Fibroblast of lung (primary cell): ENCODE measurements around the gene IL20RA. TPM values are rescaled to one million over a fixed set of nuclear protein-coding genes. Genes with fewer than 3 reads are reported as not detected.

Source experiments
- DNase-seq, 2 donors: peaks; one replicate each; pipeline versions ENCODE4 v3.0.0 to v3.0.0-alpha.2; 2010; ENCODE audit warnings: low read depth in 2 of 2
- H2AFZ ChIP-seq: 2 replicates; pipeline ENCODE4 v1.5.1; 2012; ENCODE audit warnings: low read length, control low read depth, inconsistent platforms
- H3K27ac ChIP-seq: 2 replicates; pipeline ENCODE4 v1.5.1; 2011; ENCODE audit warnings: low read length, control low read depth; ENCODE audit not compliant: insufficient read depth
- H3K27me3 ChIP-seq: 2 replicates; pipeline ENCODE4 v1.5.1; 2011; ENCODE audit warnings: mild to moderate bottlenecking, low read length; ENCODE audit not compliant: control insufficient read depth, insufficient read depth
- H3K36me3 ChIP-seq: 2 replicates; pipeline ENCODE4 v1.5.1; 2011; ENCODE audit warnings: low read length; ENCODE audit not compliant: control insufficient read depth, insufficient read depth
- H3K4me1 ChIP-seq: 2 replicates; pipeline ENCODE4 v1.5.1; 2011; ENCODE audit warnings: low read length; ENCODE audit not compliant: control insufficient read depth, insufficient read depth; ENCODE audit errors: extremely low read depth
- H3K4me2 ChIP-seq: 2 replicates; pipeline ENCODE4 v1.5.1; 2011; ENCODE audit warnings: low read length, control low read depth; ENCODE audit not compliant: insufficient read depth; ENCODE audit errors: extremely low read depth
- H3K4me3 ChIP-seq, 4 experiments: fragments of 200-600 bp in 1 of 4; sonication (generic) in 1 of 4; replicated peaks in 1 of 4; 2 replicates each; pipeline ENCODE4 v1.5.1; 2011 to 2016; ENCODE audit warnings: low read length in 4 of 4, low read depth in 3 of 4, mild to moderate bottlenecking in 3 of 4, control low read depth in 2 of 4, inconsistent platforms in 1 of 4, mixed read lengths in 1 of 4; ENCODE audit not compliant: insufficient read depth in 1 of 4; ENCODE audit errors: control extremely low read depth in 1 of 4
- H3K79me2 ChIP-seq: 2 replicates; pipeline ENCODE4 v1.5.1; 2012; ENCODE audit warnings: mild to moderate bottlenecking, low read length, inconsistent platforms; ENCODE audit not compliant: control insufficient read depth, insufficient read depth
- H3K9ac ChIP-seq: 2 replicates; pipeline ENCODE4 v1.5.1; 2011; ENCODE audit warnings: mild to moderate bottlenecking, low read length, control low read depth; ENCODE audit not compliant: insufficient read depth
- H3K9me3 ChIP-seq: 2 replicates; pipeline ENCODE4 v1.5.1; 2012; ENCODE audit warnings: low read depth, low read length; ENCODE audit not compliant: control insufficient read depth, insufficient read depth
- H4K20me1 ChIP-seq: 2 replicates; pipeline ENCODE4 v1.5.1; 2011; ENCODE audit warnings: low read length; ENCODE audit not compliant: control insufficient read depth, insufficient read depth; ENCODE audit errors: extremely low read depth
- CTCF ChIP-seq, 2 donors: IDR thresholded peaks in 1 of 2; conservative IDR thresholded peaks in 1 of 2; 1 replicate in 1 of 2; 2 replicates in 1 of 2; pipeline ENCODE4 v1.5.1; 2011 to 2012; ENCODE audit warnings: low read length in 2 of 2, control low read depth in 1 of 2, inconsistent platforms in 1 of 2, low read depth in 1 of 2, mild to moderate bottlenecking in 1 of 2
- EZH2 ChIP-seq: IDR thresholded peaks from 2 replicates; pipeline ENCODE4 v1.5.1; 2012; ENCODE audit warnings: low read length, control low read depth, mild to moderate bottlenecking; ENCODE audit errors: missing control alignments
- polyA plus RNA-seq, 2 donors: library from polyadenylated mRNA; depleted of rRNA in 1 of 2; stranded (reverse) in 1 of 2; unstranded in 1 of 2; fragments of >200 nt; gene quantifications; 2 replicates each; pipeline ENCODE4 v1.2.1, GENCODE V29; 2011 to 2012; ENCODE audit warnings: missing spikeins in 1 of 2
- total RNA-seq: library from RNA; depleted of rRNA; stranded (reverse); fragments of >200 nt; gene quantifications from 2 replicates; pipeline ENCODE4 v1.2.1, GENCODE V29; 2014

IL20RA gene
- total and polyA plus RNA-seq, 2 donors (not counting 1 experiment from before 2014, with no cell fraction given) = 0.10 to 0.33 TPM

GRCh38 chr6:137015943-137016342, 28.8 kb downstream of the IL20RA start:
- H3K79me2 ChIP-seq = no peaks in the 10 kb centered on the region
- no peak overlapping the region for H2AFZ ChIP-seq
- H3K4me3 ChIP-seq = no peak overlapping the region
- H3K27ac ChIP-seq = no peak overlapping the region
- no peaks in the 10 kb centered on the region for H4K20me1 ChIP-seq
- H3K36me3 ChIP-seq = no peaks in the 10 kb centered on the region
- peaks cover 2% of the 10 kb centered on the region for H3K27me3 ChIP-seq
- no peak overlapping the region for H3K9ac ChIP-seq
- TF ChIP-seq CTCF (conservative IDR thresholded peaks at IDR 0.05 in 1 of 2, IDR thresholded peaks at IDR 0.05 in 1 of 2; ENCODE audit: low read depth in 1 of 2, low read length in 2 of 2) (no peak), EZH2 (no peak)
- no peak for DNase-seq
- no peak overlapping the region for H3K4me2 ChIP-seq
- H3K9me3 ChIP-seq = no peaks in the 10 kb centered on the region
- H3K4me1 ChIP-seq = no peaks in the 10 kb centered on the region

- Histone ChIP-seq H3K9ac (no peak overlapping the region), H3K4me1 (no peaks in the 10 kb centered on the region), H3K4me2 (no peak overlapping the region), H3K4me3 (no peak overlapping the region), H3K27ac (no peak overlapping the region), H3K36me3 (no peaks in the 10 kb centered on the region), H4K20me1 (no peaks in the 10 kb centered on the region), H3K9me3 (no peaks in the 10 kb centered on the region), H2AFZ (no peak overlapping the region), H3K79me2 (no peaks in the 10 kb centered on the region), H3K27me3 (peaks cover 2% of the 10 kb centered on the region)
- DNase-seq = peak; percentile 70 to 71
- TF ChIP-seq EZH2 = no peak
- peak; percentile 79 to 83 for TF ChIP-seq CTCF (conservative IDR thresholded peaks at IDR 0.05 in 1 of 2, IDR thresholded peaks at IDR 0.05 in 1 of 2; ENCODE audit: low read depth in 1 of 2, low read length in 2 of 2)
Observed at GRCh38 chr6:137013738-137014602, 30.8 kb downstream of the IL20RA start.

- Histone ChIP-seq H3K27ac (no peak overlapping the region), H3K79me2 (no peaks in the 10 kb centered on the region), H2AFZ (no peak overlapping the region), H4K20me1 (no peaks in the 10 kb centered on the region), H3K4me3 (no peak overlapping the region), H3K4me1 (no peaks in the 10 kb centered on the region), H3K9ac (no peak overlapping the region), H3K27me3 (peaks cover 2% of the 10 kb centered on the region), H3K9me3 (no peaks in the 10 kb centered on the region), H3K4me2 (no peak overlapping the region), H3K36me3 (no peaks in the 10 kb centered on the region)
- TF ChIP-seq EZH2 (no peak), CTCF (conservative IDR thresholded peaks at IDR 0.05 in 1 of 2, IDR thresholded peaks at IDR 0.05 in 1 of 2; ENCODE audit: low read depth in 1 of 2, low read length in 2 of 2) (no peak)
- peak in 1 of 2 donors; percentile 92 for DNase-seq
Observed at GRCh38 chr6:137013031-137013430, 31.7 kb downstream of the IL20RA start.
